HEK293 (cell line): ENCODE measurements around the gene WFDC1.

Experiments
- CTCF ChIP-seq: fragments of 450-650 bp; formaldehyde crosslinking; IDR thresholded peaks from 2 replicates; pipeline ENCODE4 v1.5.1; 2016; ENCODE audit warnings: missing biosample characterization, missing genetic modification characterization
- ZBTB11 ChIP-seq: fragments of 450-650 bp; formaldehyde crosslinking; conservative IDR thresholded peaks from 2 replicates; pipeline ENCODE4 v1.5.1; 2016; ENCODE audit warnings: low read depth, missing biosample characterization, missing genetic modification characterization
- ZNF571 ChIP-seq: fragments of 450-650 bp; formaldehyde crosslinking; IDR thresholded peaks from 2 replicates; pipeline ENCODE4 v1.5.0; 2017; ENCODE audit warnings: missing biosample characterization, missing genetic modification characterization
- ZNF830 ChIP-seq: fragments of 450-650 bp; IDR thresholded peaks from 2 replicates; pipeline ENCODE4 v1.5.0; 2018; ENCODE audit warnings: missing biosample characterization, missing genetic modification characterization, low read depth, mild to moderate bottlenecking, moderate library complexity

- TF ChIP-seq ZNF830 (tag by site-specific recombination) = no peak
- TF ChIP-seq CTCF = no peak
- TF ChIP-seq ZBTB11 (tag by site-specific recombination) = no peak
- TF ChIP-seq ZNF571 (tag by site-specific recombination) = no peak
These were observed 52.5 kb downstream of the WFDC1 start for GRCh38 chr16:84347161-84347560.
